Neural cell (in vitro differentiated cells): Measurements from ENCODE around the gene CPA5. TPM values are rescaled to one million over a fixed set of nuclear protein-coding genes. Genes with fewer than 3 reads are reported as not detected.

ENCODE experiments used
- H2AFZ ChIP-seq: fragments of 200-600, 300-800 bp; sonication (generic), shearing (Covaris generic); 2 replicates; pipeline ENCODE4 v1.6.0; 2014; ENCODE audit warnings: low read depth, mild to moderate bottlenecking, antibody characterized with exemption, low read length, moderate library complexity
- H3F3A ChIP-seq: fragments of 200-600 bp; shearing (Covaris generic); 2 replicates; pipeline ENCODE4 v1.6.1; 2016; ENCODE audit warnings: mild to moderate bottlenecking, moderate library complexity, mixed read lengths, antibody characterized with exemption, low read length; ENCODE audit not compliant: insufficient read depth, poor library complexity, severe bottlenecking
- H3K27ac ChIP-seq: fragments of 200-600, 300-800 bp; sonication (generic), shearing (Covaris generic); 2 replicates; pipeline ENCODE4 v1.5.1; 2014; ENCODE audit warnings: mild to moderate bottlenecking, low read length, moderate library complexity
- H3K27me3 ChIP-seq: fragments of 300-800, 200-600 bp; sonication (generic), shearing (Covaris generic); 2 replicates; pipeline ENCODE4 v1.6.0; 2014; ENCODE audit warnings: mild to moderate bottlenecking, low read depth, low read length, moderate library complexity; ENCODE audit not compliant: insufficient read depth
- H3K36me3 ChIP-seq: fragments of 300-800, 200-600 bp; sonication (generic), shearing (Covaris generic); 2 replicates; pipeline ENCODE4 v1.5.1; 2014; ENCODE audit warnings: mild to moderate bottlenecking, antibody characterized with exemption, low read length, moderate library complexity; ENCODE audit not compliant: insufficient read depth
- H3K4me2 ChIP-seq: fragments of 300-800, 200-600 bp; sonication (generic), shearing (Covaris generic); 2 replicates; pipeline ENCODE4 v1.6.0; 2014; ENCODE audit warnings: mild to moderate bottlenecking, low read length
- H3K4me3 ChIP-seq: fragments of 300-800, 200-600 bp; sonication (generic), shearing (Covaris generic); 2 replicates; pipeline ENCODE4 v1.5.1; 2014; ENCODE audit warnings: mild to moderate bottlenecking, low read length, moderate library complexity
- H3K79me2 ChIP-seq: fragments of 200-600 bp; shearing (Covaris generic); replicated peaks from 2 replicates; pipeline ENCODE4 v1.6.0; 2014; ENCODE audit warnings: mild to moderate bottlenecking, low read length, moderate library complexity; ENCODE audit not compliant: insufficient read depth
- H3K9ac ChIP-seq: fragments of 300-800, 200-600 bp; sonication (generic), shearing (Covaris generic); 2 replicates; pipeline ENCODE4 v1.6.1; 2016; ENCODE audit warnings: mild to moderate bottlenecking, low read length, mixed read lengths
- H3K9me2 ChIP-seq: fragments of 200-600 bp; shearing (Covaris generic); 2 replicates; pipeline ENCODE4 v1.6.1; 2016; ENCODE audit warnings: mild to moderate bottlenecking, low read length, mixed read lengths; ENCODE audit not compliant: insufficient read depth
- H3K9me3 ChIP-seq: fragments of 200-600, 300-800 bp; sonication (generic), shearing (Covaris generic); 2 replicates; pipeline ENCODE4 v1.6.1; 2016; ENCODE audit warnings: mild to moderate bottlenecking, mixed run types, low read length, moderate library complexity, mixed read lengths
- H4K20me1 ChIP-seq: fragments of 200-600 bp; shearing (Covaris generic); 2 replicates; pipeline ENCODE4 v1.6.1; 2016; ENCODE audit warnings: mild to moderate bottlenecking, mixed run types; ENCODE audit not compliant: insufficient read depth
- EP300 ChIP-seq: fragments of 450-650 bp; conservative IDR thresholded peaks from 2 replicates; pipeline ENCODE4 v1.6.1; 2014; ENCODE audit warnings: antibody characterized with exemption, mild to moderate bottlenecking, moderate library complexity; ENCODE audit not compliant: poor library complexity, severe bottlenecking
- EZH2 ChIP-seq: fragments of 200-600, 300-800 bp; shearing (Covaris generic), sonication (generic); IDR thresholded peaks from 2 replicates; pipeline ENCODE4 v1.6.1; 2014; ENCODE audit warnings: antibody characterized with exemption, low read length, borderline replicate concordance, mild to moderate bottlenecking; ENCODE audit not compliant: insufficient read depth, poor library complexity, severe bottlenecking
- MXI1 ChIP-seq: fragments of 450-650 bp; conservative IDR thresholded peaks from 2 replicates; pipeline ENCODE4 v1.6.1; 2014; ENCODE audit warnings: antibody characterized with exemption, mild to moderate bottlenecking; ENCODE audit not compliant: poor library complexity, severe bottlenecking
- POLR2AphosphoS5 ChIP-seq: IDR thresholded peaks from 2 replicates; pipeline ENCODE4 v1.6.1; 2012
- RAD21 ChIP-seq: fragments of 450-650 bp; conservative IDR thresholded peaks from 2 replicates; pipeline ENCODE4 v1.6.1; 2014; ENCODE audit warnings: antibody characterized with exemption, mild to moderate bottlenecking, moderate library complexity
- SMC3 ChIP-seq: fragments of 450-650 bp; conservative IDR thresholded peaks from 2 replicates; pipeline ENCODE4 v1.6.1; 2014; ENCODE audit warnings: antibody characterized with exemption, mild to moderate bottlenecking, moderate library complexity; ENCODE audit not compliant: poor library complexity
- TAF1 ChIP-seq: IDR thresholded peaks from 2 replicates; pipeline ENCODE4 v1.6.1; 2012; ENCODE audit warnings: low read depth
- polyA plus RNA-seq: library from polyadenylated mRNA; depleted of rRNA; stranded (reverse); fragments of >200 nt; gene quantifications from 2 replicates; pipeline ENCODE4 v1.2.3, GENCODE V29; 2014
- TF ChIP-seq, protein P1 (sequence below): fragments of 450-650 bp; IDR thresholded peaks from 2 replicates; pipeline ENCODE4 v1.5.1; 2014; ENCODE audit warnings: antibody characterized with exemption, mild to moderate bottlenecking, moderate library complexity; ENCODE audit not compliant: poor library complexity, severe bottlenecking
- TF ChIP-seq, protein P2 (sequence below): IDR thresholded peaks from 2 replicates; pipeline ENCODE4 v1.6.1; 2012; ENCODE audit warnings: borderline replicate concordance

CPA5 gene
- polyA plus RNA-seq, 1 donor from 2014 or later, result not detected

GRCh38 chr7:130369110-130369711 lies 24.6 kb downstream of the CPA5 start:
- H3K9me2 ChIP-seq, result no peaks in the 10 kb centered on the region
- peak overlapping the region; percentile 4 for H3K27ac ChIP-seq
- H3F3A ChIP-seq, result peaks cover 6% of the 10 kb centered on the region
- no peaks in the 10 kb centered on the region for H3K9me3 ChIP-seq
- H3K36me3 ChIP-seq, result no peaks in the 10 kb centered on the region
- no peak overlapping the region for H3K4me3 ChIP-seq
- H4K20me1 ChIP-seq, result no peaks in the 10 kb centered on the region
- H3K79me2 ChIP-seq, result no peaks in the 10 kb centered on the region
- no peaks in the 10 kb centered on the region for H3K27me3 ChIP-seq
- no peak overlapping the region for H3K9ac ChIP-seq
- TF ChIP-seq TAF1 (no peak), RAD21 (no peak), SMC3 (no peak), EP300 (no peak), MXI1 (no peak), POLR2AphosphoS5 (no peak), EZH2 (no peak)
- TF ChIP-seq, protein P1, sequence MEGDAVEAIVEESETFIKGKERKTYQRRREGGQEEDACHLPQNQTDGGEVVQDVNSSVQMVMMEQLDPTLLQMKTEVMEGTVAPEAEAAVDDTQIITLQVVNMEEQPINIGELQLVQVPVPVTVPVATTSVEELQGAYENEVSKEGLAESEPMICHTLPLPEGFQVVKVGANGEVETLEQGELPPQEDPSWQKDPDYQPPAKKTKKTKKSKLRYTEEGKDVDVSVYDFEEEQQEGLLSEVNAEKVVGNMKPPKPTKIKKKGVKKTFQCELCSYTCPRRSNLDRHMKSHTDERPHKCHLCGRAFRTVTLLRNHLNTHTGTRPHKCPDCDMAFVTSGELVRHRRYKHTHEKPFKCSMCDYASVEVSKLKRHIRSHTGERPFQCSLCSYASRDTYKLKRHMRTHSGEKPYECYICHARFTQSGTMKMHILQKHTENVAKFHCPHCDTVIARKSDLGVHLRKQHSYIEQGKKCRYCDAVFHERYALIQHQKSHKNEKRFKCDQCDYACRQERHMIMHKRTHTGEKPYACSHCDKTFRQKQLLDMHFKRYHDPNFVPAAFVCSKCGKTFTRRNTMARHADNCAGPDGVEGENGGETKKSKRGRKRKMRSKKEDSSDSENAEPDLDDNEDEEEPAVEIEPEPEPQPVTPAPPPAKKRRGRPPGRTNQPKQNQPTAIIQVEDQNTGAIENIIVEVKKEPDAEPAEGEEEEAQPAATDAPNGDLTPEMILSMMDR, result no peak
- TF ChIP-seq, protein P2, sequence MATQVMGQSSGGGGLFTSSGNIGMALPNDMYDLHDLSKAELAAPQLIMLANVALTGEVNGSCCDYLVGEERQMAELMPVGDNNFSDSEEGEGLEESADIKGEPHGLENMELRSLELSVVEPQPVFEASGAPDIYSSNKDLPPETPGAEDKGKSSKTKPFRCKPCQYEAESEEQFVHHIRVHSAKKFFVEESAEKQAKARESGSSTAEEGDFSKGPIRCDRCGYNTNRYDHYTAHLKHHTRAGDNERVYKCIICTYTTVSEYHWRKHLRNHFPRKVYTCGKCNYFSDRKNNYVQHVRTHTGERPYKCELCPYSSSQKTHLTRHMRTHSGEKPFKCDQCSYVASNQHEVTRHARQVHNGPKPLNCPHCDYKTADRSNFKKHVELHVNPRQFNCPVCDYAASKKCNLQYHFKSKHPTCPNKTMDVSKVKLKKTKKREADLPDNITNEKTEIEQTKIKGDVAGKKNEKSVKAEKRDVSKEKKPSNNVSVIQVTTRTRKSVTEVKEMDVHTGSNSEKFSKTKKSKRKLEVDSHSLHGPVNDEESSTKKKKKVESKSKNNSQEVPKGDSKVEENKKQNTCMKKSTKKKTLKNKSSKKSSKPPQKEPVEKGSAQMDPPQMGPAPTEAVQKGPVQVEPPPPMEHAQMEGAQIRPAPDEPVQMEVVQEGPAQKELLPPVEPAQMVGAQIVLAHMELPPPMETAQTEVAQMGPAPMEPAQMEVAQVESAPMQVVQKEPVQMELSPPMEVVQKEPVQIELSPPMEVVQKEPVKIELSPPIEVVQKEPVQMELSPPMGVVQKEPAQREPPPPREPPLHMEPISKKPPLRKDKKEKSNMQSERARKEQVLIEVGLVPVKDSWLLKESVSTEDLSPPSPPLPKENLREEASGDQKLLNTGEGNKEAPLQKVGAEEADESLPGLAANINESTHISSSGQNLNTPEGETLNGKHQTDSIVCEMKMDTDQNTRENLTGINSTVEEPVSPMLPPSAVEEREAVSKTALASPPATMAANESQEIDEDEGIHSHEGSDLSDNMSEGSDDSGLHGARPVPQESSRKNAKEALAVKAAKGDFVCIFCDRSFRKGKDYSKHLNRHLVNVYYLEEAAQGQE, result no peak
- no peak overlapping the region for H3K4me2 ChIP-seq
- H2AFZ ChIP-seq, result no peak overlapping the region

GRCh38 chr7:130369831-130370550 lies 25.4 kb downstream of the CPA5 start:
- H3K27me3 ChIP-seq, result no peaks in the 10 kb centered on the region
- H3K4me3 ChIP-seq, result no peak overlapping the region
- TF ChIP-seq, protein P1, result no peak
- TF ChIP-seq POLR2AphosphoS5 (no peak), EP300 (no peak)
- TF ChIP-seq, protein P2, result no peak
- H3K4me2 ChIP-seq, result no peak overlapping the region
- H3K9me3 ChIP-seq, result no peaks in the 10 kb centered on the region
- no peak overlapping the region for H2AFZ ChIP-seq
- no peak overlapping the region for H3K9ac ChIP-seq
- H3K79me2 ChIP-seq, result no peaks in the 10 kb centered on the region
- no peaks in the 10 kb centered on the region for H3K9me2 ChIP-seq
- H3K36me3 ChIP-seq, result no peaks in the 10 kb centered on the region
- H3K27ac ChIP-seq, result peak overlapping the region; percentile 4
- peaks cover 2% of the 10 kb centered on the region for H3F3A ChIP-seq
- H4K20me1 ChIP-seq, result no peaks in the 10 kb centered on the region
